GM21529 (cell line): ENCODE results near the gene SLCO4C1.

Experiments
- ATAC-seq: cut with Tn5 transposase; IDR thresholded peaks from one replicate; pipeline ENCODE4 v1.9.1; 2021; ENCODE audit not compliant: unreplicated experiment

Gene SLCO4C1

DNA sequence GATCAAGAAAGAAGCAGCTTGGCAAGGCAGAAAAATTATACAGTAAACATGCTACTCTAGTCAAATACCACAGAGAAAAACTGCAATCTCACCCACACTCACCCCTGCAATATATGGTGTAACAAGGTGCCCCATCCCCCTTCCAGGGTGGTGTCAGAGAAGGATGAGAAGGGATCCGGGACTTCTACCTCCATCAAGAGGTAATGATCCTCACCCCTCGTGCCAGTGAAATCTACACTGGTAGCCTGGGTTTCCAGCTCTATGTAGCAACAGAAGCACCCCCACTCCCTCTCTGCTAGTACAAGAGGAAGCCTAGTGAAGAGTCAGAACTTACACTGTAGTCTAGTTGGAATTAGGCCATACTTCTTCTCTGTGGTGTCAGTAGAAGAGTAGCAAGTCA is 18.9 kb downstream of the SLCO4C1 start:
- no peak for ATAC-seq

DNA sequence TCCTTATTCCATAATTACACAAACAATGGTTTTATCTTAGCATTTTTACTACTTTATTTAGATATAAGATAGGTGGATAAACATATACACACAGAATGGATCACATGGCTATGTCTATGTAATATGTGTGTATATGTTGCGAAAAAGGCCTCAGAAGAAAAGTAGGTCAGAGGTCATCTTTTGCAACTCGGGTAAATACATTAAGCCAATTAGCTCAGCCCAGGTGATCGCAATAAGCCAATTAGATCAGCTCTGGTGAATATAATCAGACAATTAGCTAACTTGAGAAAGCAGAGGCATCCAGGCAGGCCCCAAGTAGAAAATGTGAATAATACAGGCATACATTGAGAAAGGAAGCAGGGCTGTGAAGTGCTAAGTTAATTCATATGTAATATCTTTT is 24.3 kb downstream of the SLCO4C1 start:
- ATAC-seq: no peak

DNA sequence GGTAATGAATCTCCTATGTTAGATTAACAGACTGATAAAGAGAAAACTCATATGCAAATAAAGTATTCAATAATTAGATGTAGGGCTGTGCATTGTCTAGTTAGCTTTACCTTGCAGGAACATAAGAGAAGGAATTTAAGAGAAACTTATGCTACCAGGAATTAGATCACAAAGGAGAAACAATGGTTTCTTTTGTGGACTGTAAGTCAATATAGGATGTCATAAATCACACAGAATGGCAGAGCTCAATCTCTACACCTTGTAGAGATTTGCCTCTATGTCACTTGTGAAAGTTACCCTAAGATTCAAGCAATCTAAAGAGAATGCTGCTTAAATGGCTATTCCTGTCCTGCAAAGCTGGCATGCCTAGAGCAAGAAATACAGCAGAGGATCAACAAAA is 26.0 kb downstream of the SLCO4C1 start:
- no peak for ATAC-seq

GRCh38 chr5:102262688-102263087 is 33.4 kb downstream of the SLCO4C1 start:
- no peak for ATAC-seq

GRCh38 chr5:102249381-102249780 is 46.7 kb downstream of the SLCO4C1 start:
- no peak for ATAC-seq

DNA sequence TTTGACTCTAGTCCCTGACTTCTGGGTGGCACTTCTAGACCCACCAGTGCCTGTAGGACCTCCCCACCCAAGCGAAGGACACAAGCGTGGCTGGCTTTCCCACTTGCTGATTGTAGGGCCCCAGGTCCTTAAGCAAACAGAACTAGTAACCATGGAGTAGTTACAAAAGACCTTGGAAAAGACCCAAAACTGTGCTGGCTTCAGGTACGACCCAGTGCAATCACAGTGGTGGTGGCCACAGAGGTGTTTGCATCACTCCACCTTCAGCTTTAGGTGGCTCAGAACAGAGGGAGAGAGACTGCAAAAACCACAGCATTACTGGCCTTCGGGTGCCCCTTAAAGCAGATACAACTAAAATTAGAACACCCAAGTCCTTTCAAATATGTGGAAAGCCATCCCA is 52.9 kb downstream of the SLCO4C1 start:
- ATAC-seq: no peak

DNA sequence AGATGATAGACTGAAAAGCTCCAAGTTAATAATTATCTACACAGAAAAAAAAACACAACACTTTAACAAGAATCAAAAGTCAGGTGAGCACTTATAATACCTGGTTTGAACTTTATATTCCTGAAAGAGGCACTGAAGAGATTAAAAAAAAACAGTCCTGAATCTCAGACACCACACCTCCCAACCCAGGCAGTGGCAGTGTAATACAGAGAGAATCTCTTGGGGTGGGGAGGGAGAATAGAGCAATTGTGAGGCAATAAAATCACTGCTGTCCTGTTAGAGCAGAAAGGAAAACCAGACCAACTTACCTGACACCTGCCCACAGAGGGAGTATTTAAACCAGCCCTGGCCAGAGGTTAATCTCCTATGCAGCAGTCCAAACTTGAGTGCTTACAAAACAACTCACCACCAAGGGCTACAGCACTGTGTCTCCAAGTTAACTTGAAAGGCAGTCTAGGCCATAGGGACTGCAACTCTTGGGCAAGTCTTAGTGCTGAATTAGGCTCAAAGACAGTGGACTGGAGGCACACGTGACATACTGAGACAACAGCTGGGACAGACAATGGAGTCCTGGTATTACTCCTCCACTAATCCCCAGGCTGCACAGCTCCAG is 54.2 kb downstream of the SLCO4C1 start:
- ATAC-seq: no peak

GRCh38 chr5:102231693-102232619 is 64.1 kb downstream of the SLCO4C1 start:
- peak; percentile 85 for ATAC-seq

DNA sequence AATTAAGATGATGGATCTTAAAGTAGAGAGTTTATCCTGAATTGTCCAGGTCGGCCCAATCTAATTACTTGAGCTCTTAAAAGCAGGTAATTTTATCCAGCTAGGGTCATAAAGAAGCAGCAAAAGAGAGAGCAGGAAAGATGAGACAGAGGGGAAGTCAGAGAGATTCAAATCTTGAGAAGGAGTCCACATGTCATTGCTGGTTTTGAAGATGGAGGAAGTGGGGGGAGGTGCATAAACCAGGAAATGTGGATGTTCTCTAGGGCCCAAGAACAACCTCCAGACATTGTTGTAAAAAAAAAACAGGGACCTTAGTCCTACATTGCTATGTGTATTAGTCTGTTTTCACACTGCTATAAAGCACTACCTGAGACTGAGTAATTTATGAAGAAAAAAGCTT is 66.4 kb downstream of the SLCO4C1 start:
- ATAC-seq: no peak

DNA sequence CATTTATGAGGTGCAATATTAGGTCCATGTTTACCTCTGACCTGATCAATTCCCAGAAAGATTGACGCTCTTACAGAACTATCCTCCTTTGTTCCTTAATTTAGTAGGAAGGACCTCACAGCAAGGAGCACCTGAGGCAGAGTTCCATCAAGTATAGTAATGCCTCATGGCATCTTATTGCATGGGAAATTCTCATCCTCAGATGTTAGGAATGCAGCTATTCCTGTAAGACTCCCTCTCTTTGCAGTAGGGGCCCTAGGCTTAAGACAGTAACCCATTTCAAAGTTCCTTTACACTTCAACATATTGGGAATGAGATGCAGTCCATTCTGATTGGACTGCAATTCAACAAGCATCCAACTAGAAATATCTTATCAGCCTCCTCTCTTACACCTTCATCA is 69.8 kb downstream of the SLCO4C1 start:
- no peak for ATAC-seq

- ATAC-seq: peak; percentile 70
These were observed 72.3 kb downstream of the SLCO4C1 start for GRCh38 chr5:102223542-102224477.

DNA sequence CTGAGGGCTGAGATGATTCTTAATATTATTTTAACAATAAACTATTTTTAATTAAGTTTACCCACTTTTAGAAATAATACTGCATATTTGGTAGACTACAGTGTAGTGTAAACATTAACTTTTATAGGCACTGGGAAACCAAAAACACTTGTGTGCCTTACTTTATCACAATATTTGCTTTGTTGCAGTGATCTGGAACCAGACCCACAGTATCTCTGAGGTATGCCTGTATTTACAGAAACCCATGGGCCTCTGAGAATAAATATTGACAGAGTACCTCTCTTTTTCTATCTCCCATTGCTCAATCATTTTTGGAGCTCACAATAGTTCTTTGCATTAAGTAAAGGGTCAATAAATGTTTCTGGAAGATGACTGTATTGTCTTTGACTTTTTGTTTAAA is 73.3 kb downstream of the SLCO4C1 start:
- ATAC-seq: no peak

DNA sequence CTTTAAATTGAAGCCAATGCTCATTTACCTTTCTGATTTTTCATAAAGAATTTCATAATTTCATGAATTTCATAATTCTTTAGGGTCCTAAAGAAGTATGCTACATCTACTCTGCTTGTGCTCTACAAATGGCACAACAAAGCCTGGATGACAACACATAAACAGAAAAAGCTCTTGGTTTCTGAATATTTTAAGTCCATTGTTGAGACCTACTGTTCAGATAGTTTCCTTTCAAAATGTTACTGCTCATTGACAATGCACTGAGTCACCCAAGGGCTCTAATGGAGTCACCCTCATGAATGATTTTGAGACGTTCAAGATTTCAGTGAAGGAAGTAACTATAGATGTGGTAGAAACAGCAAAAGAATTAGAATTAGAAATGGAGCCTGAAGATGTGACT is 74.1 kb downstream of the SLCO4C1 start:
- ATAC-seq: no peak

DNA sequence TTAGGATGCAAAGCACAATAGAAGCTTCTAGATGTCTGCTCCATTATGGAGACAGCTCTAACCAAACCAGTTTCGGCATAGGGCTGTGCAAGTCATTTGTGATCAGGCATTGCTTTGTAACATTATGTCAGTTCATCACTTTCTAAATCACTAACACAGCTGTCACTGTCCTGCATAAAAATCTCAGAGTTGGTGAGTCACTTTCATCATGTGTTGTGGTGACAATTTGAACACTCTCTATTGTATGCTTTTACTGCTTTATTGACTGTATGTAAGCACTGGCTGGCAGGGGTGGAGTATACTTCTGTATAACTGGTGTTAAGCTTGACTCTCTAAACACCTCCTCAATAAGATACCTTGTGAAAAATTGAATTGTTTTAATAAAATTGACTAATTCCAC is 77.9 kb downstream of the SLCO4C1 start:
- peak; percentile 87 for ATAC-seq

GRCh38 chr5:102216678-102217077 is 79.4 kb downstream of the SLCO4C1 start:
- no peak for ATAC-seq

GRCh38 chr5:102211165-102211564 is 84.9 kb downstream of the SLCO4C1 start:
- ATAC-seq: no peak

GRCh38 chr5:102200861-102201260 is 95.2 kb downstream of the SLCO4C1 start:
- no peak for ATAC-seq

- ATAC-seq: no peak
These were observed 99.6 kb downstream of the SLCO4C1 start for GRCh38 chr5:102196481-102196880.
